ENCODE measurements around the gene ZNF469.

Gene ZNF469

GRCh38 chr16:88338896-88339295 lies 43.9 kb upstream of the ZNF469 start:
- TF ChIP-seq, protein P1, sequence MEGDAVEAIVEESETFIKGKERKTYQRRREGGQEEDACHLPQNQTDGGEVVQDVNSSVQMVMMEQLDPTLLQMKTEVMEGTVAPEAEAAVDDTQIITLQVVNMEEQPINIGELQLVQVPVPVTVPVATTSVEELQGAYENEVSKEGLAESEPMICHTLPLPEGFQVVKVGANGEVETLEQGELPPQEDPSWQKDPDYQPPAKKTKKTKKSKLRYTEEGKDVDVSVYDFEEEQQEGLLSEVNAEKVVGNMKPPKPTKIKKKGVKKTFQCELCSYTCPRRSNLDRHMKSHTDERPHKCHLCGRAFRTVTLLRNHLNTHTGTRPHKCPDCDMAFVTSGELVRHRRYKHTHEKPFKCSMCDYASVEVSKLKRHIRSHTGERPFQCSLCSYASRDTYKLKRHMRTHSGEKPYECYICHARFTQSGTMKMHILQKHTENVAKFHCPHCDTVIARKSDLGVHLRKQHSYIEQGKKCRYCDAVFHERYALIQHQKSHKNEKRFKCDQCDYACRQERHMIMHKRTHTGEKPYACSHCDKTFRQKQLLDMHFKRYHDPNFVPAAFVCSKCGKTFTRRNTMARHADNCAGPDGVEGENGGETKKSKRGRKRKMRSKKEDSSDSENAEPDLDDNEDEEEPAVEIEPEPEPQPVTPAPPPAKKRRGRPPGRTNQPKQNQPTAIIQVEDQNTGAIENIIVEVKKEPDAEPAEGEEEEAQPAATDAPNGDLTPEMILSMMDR (IDR thresholded peaks at IDR 0.05; ENCODE audit: insufficient read depth, low read depth, low read length, missing control alignments): no peak
- no peak overlapping the region for H3K4me3 ChIP-seq (ENCODE audit: low read depth, low read length)
- no peak for DNase-seq (ENCODE audit: low read depth)

GRCh38 chr16:88339930-88340754 lies 42.6 kb upstream of the ZNF469 start:
- no peak overlapping the region for H3K4me3 ChIP-seq (ENCODE audit: low read depth, low read length)
- DNase-seq (ENCODE audit: low read depth): no peak
- TF ChIP-seq, protein P1 (IDR thresholded peaks at IDR 0.05; ENCODE audit: insufficient read depth, low read depth, low read length, missing control alignments): no peak

DNA sequence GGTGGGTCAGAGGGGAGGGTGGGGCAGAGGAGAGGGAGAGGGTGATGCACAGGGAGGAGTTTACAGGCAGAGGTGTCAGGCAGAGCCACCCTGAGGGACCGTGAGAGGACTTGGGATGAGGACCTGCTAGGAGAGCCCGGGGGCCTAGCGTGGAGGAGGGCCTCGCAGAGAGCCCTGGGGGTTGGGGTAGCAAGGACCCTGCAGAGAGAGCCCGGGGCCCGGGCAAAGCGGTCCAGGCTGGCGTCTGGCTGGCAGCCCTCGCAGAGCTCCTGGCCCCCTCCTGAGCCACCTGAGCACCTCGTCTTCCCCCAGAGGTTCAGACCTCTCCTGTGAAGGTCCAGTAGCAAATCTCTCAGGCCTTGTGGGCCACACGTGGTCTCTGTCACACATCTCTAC lies 42.0 kb upstream of the ZNF469 start:
- TF ChIP-seq, protein P1 (IDR thresholded peaks at IDR 0.05; ENCODE audit: insufficient read depth, low read depth, low read length, missing control alignments): no peak
- H3K4me3 ChIP-seq (ENCODE audit: low read depth, low read length): no peak overlapping the region
- DNase-seq (ENCODE audit: low read depth): no peak

DNA sequence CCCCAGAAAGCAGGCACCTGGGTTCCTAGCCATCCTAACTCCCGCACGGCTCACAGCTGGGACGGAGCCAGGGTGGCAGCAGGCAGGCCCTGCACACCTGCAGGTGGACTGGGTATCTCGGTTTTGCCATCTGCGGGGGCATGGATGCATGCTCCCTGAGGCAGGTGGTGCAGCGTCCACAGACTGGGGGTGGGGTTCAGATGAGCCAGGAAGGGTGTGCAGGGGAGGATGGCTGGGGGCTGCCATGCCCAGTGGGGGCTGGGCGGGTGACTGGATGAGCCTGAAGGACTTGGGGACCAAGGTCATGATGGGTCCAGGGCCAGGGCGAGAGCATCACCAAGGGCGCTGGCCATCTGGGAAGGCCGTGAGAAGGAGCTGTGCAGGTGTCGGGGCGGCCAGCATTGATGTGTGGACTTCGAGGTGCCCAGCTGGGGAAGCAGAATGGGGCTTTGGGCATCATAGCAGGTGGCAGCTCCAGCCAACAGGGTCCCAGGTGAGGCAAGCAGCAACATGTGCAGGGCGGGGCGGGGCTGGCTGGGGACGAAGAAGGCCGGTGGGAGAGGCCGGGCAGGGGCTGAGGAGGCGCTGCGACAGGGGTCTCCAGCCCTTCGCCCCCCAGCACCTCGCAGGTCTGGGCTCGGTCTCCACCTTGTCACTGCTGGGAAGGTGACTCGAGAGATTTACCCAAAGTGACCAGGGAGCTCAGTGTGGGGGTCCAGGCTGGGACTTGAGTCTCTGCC lies 41.0 kb upstream of the ZNF469 start:
- H3K4me3 ChIP-seq (ENCODE audit: low read depth, low read length): no peak overlapping the region
- DNase-seq (ENCODE audit: low read depth): no peak
- TF ChIP-seq, protein P1 (IDR thresholded peaks at IDR 0.05; ENCODE audit: insufficient read depth, low read depth, low read length, missing control alignments): no peak

DNA sequence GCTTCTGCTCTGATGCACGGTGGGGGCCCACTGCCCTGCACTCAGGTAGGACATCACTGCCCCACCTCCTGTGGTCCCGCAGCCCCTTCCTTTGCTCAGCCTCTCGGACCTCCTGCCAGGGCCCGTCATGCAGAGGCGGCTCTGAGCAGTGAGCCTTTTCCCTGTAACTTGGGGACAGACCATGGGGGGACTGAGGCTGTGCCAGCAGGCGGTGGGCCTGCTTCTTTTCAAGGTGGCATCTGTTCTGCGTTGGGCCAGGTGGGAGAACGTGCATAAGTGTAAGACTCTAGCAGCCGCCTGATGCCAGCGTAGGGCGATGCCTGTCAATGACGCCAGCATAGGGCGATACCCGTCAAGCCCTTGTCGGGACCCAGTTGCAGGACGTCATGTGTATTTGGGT lies 40.3 kb upstream of the ZNF469 start:
- TF ChIP-seq, protein P1 (IDR thresholded peaks at IDR 0.05; ENCODE audit: insufficient read depth, low read depth, low read length, missing control alignments): no peak
- H3K4me3 ChIP-seq (ENCODE audit: low read depth, low read length): no peak overlapping the region
- DNase-seq (ENCODE audit: low read depth): no peak

DNA sequence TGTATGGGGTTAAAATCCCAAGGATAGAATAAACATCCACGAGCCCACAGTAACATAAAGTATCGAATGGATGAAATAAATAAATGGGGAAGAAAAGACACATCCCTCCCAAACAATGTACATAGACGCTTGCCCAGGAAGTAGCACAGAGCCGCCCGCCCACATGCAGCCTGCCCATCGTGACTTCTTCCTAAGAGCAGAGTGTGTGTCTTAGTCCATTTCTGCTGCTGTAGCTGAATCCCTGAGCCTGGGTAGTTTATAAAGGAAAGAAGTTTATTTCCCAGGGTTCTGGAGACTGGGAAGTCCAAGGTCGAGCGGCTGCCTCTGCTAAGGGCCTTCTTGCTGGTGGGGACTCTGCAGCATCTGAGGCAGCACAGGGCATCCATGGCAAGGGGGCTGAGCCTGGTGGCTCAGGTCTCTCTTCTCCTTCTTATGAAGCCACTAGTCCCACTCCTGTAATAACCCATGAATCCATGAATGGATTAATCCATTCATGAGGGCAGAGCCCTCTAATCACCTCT lies 39.4 kb upstream of the ZNF469 start:
- no peak for DNase-seq (ENCODE audit: low read depth)
- TF ChIP-seq, protein P1 (IDR thresholded peaks at IDR 0.05; ENCODE audit: insufficient read depth, low read depth, low read length, missing control alignments): no peak
- no peak overlapping the region for H3K4me3 ChIP-seq (ENCODE audit: low read depth, low read length)
